ENCODE measurements around the gene SEMA4B. TPM values are rescaled to one million over a fixed set of nuclear protein-coding genes. Genes with fewer than 3 reads are reported as not detected.

Gene SEMA4B
- total and polyA plus RNA-seq, 10 of the 15 experiments (the other 5 are each of a cell fraction or from before 2014, with no cell fraction given): 0.87 to 26.0 (median 9.3) TPM

- H3K4me3 ChIP-seq: peak overlapping the region; percentile 12; the same call in 1 of the 2 replicates
- ChIA-PET SMC1A (ENCODE audit: uncharacterized antibody, unreplicated experiment) (interaction anchor here (0.7 to 5.3 kb wide), 9 partner anchors 10 to 42 kb away, joined by 3 to 47 read pairs (median 13); partner anchors contain the start of genes CIB1, GDPGP1 and SEMA4B), POLR2A (interaction anchor here (1.0 to 6.0 kb wide), 7 partner anchors 12 to 42 kb away, joined by 4 to 101 read pairs (median 7); partner anchors contain the start of genes CIB1, GDPGP1 and SEMA4B), CTCF (interaction anchor here (1.0 to 4.1 kb wide), 9 partner anchors 8 to 47 kb away, joined by 3 to 22 read pairs (median 4); partner anchors contain the start of gene SEMA4B), RAD21 (ENCODE audit: unreplicated experiment) (interaction anchor here (0.9 to 3.3 kb wide), 12 partner anchors 11 to 197 kb away, joined by 3 to 43 read pairs (median 10); partner anchors contain the start of genes CIB1, GDPGP1, IQGAP1 and SEMA4B)
- in situ Hi-C loops (cut with MboI) (no loop called here), intact Hi-C loops (cut with micrococcal nuclease; ENCODE audit: unreplicated experiment) (loop anchor here (5.0 kb wide), 1 partner anchor 42 kb away; the partner anchor contains the start of genes CIB1 and GDPGP1)
- H2AFZ ChIP-seq (ENCODE audit: control insufficient read depth, low read depth, low read length): no peak overlapping the region; the same call in 1 of the 2 replicates
- WGBS (ENCODE audit: insufficient coverage, insufficient replicate concordance, low lambda C conversion rate, missing lambda C conversion rate): 0% methylated on average over 10 of the region's 10 CpGs
- DNase-seq (ENCODE audit: low read depth, low spot score): no peak
- peak overlapping the region; percentile 65 for H3K27ac ChIP-seq (ENCODE audit: control insufficient read depth, insufficient read depth)
- no peak overlapping the region for H3K9ac ChIP-seq (ENCODE audit: control insufficient read depth, insufficient read depth, low read length)
- H3K36me3 ChIP-seq (ENCODE audit: control insufficient read depth in 2 of 2, insufficient read depth in 2 of 2, low read length in 1 of 2): 0 out of 4 replicates have a peak, but pooled peaks cover 0 to 2% of the 10 kb centered on the region in 2 experiments
- no peaks in the 10 kb centered on the region for H3K27me3 ChIP-seq (replicated peaks in 1 of 2; ENCODE audit: control insufficient read depth in 2 of 2, insufficient read depth in 2 of 2, low read length in 1 of 2)
- no peak for FAIRE-seq
- H3K79me2 ChIP-seq (ENCODE audit: control insufficient read depth, insufficient read depth, low read length): peaks cover 5% of the 10 kb centered on the region; the same call in 1 of the 2 replicates
- H4K20me1 ChIP-seq (ENCODE audit: control insufficient read depth, insufficient read depth): no peaks in the 10 kb centered on the region
- H3K9me3 ChIP-seq (replicated peaks; ENCODE audit: control insufficient read depth, insufficient read depth, low read length): no peaks in the 10 kb centered on the region
- peaks cover 41% of the 10 kb centered on the region for H3K4me1 ChIP-seq (ENCODE audit: control insufficient read depth, insufficient read depth, low read length)
- peak; percentile 65 for ATAC-seq
- TF ChIP-seq TCF12 (IDR thresholded peaks at IDR 0.05; ENCODE audit: low read depth, low read length) (0 out of 2 replicates have a peak, but pooled peaks have one; percentile 12), MTA2 (IDR thresholded peaks at IDR 0.05; ENCODE audit: low read depth) (0 out of 2 replicates have a peak, but pooled peaks have one; percentile 21), BCL3 (IDR thresholded peaks at IDR 0.05; ENCODE audit: borderline replicate concordance, insufficient read depth, low read depth, low read length, poor library complexity, severe bottlenecking) (peak; percentile 65), ZNF274 (IDR thresholded peaks at IDR 0.05; ENCODE audit: insufficient read depth, insufficient read length) (no peak), TCF3 (IDR thresholded peaks at IDR 0.05; ENCODE audit: borderline replicate concordance, insufficient read depth, low read depth, low read length) (peak; percentile 70), EGR1 (IDR thresholded peaks at IDR 0.05; ENCODE audit: borderline replicate concordance in 1 of 2, low read depth in 2 of 2, low read length in 2 of 2) (peak in 1 of 2 experiments; percentile 18; a peak in 1 of 3 replicates), PML (IDR thresholded peaks at IDR 0.05; ENCODE audit: low read length) (no peak), LARP7 (IDR thresholded peaks at IDR 0.05) (0 out of 2 replicates have a peak, but pooled peaks have one; percentile 34), EED (IDR thresholded peaks at IDR 0.05; ENCODE audit: low read depth) (0 out of 2 replicates have a peak, but pooled peaks have one; percentile 15), RUNX3 (IDR thresholded peaks at IDR 0.05; ENCODE audit: low read length) (0 out of 2 replicates have a peak, but pooled peaks have one; percentile 10), BHLHE40 (IDR thresholded peaks at IDR 0.05; ENCODE audit: borderline replicate concordance in 1 of 2, low read depth in 2 of 2, low read length in 1 of 2) (peak in 1 of 2 experiments; percentile 17; a peak in 1 of 4 replicates)
- peak overlapping the region; percentile 87 for H3K4me2 ChIP-seq (ENCODE audit: control insufficient read depth, insufficient read depth)
- BruUV-seq (replicated peaks): no TSS peak
Measured at GRCh38 chr15:90190606-90191343, 10.4 kb upstream of the SEMA4B start.
